Psoas muscle (tissue), 8 donors: Measurements from ENCODE around the gene ARMC6. TPM values are rescaled to one million over a fixed set of nuclear protein-coding genes. Genes with fewer than 3 reads are reported as not detected.

Source experiments
- ATAC-seq, 4 donors: fragments of 200-7000 bp; cut with Tn5 transposase; one replicate each; pipeline ENCODE4 v1.9.1; 2020; ENCODE audit warnings: moderate library complexity in 3 of 4, mild to moderate bottlenecking in 2 of 4
- DNase-seq, 2 donors: peaks; one replicate each; pipeline ENCODE4 v3.0.0-alpha.2; 2020
- H3K27ac ChIP-seq: fragments of 200-600 bp; one replicate; pipeline ENCODE4 v1.8.0; 2022
- H3K27me3 ChIP-seq, 3 donors: fragments of 200-600 bp in 1 of 3; one replicate each; pipeline versions ENCODE4 v1.6.1 to v1.8.0; 2013 to 2022; ENCODE audit warnings: low read length in 2 of 3, mild to moderate bottlenecking in 2 of 3, moderate library complexity in 1 of 3; ENCODE audit not compliant: insufficient read depth in 3 of 3
- H3K36me3 ChIP-seq, 2 donors: fragments of 200-600 bp in 1 of 2; one replicate each; pipeline versions ENCODE4 v1.6.1 to v1.8.0; 2013 to 2022; ENCODE audit warnings: low read depth in 1 of 2, mild to moderate bottlenecking in 1 of 2, moderate library complexity in 1 of 2; ENCODE audit not compliant: insufficient read depth in 1 of 2
- H3K4me1 ChIP-seq: fragments of 200-600 bp; one replicate; pipeline ENCODE4 v1.8.0; 2022
- H3K4me3 ChIP-seq: fragments of 200-600 bp; one replicate; pipeline ENCODE4 v1.8.0; 2022; ENCODE audit warnings: mild to moderate bottlenecking
- H3K9me3 ChIP-seq: fragments of 200-600 bp; one replicate; pipeline ENCODE4 v1.8.0; 2022
- CTCF ChIP-seq: fragments of 200-600 bp; IDR thresholded peaks from one replicate; pipeline ENCODE4 v1.8.0; 2022; ENCODE audit warnings: antibody characterized with exemption
- WGBS, 3 donors: extraction: QIAGEN DNeasy Blood & Tissue Kit; methylation state at CpG; one replicate each; pipeline versions ENCODE4 v1.1.6 to v1.1.7; 2013; 5-methylcytosine and 5-hydroxymethylcytosine counted together
- intact Hi-C, 2 donors: fragments of 100-400 bp; cut with DNase I; formaldehyde crosslinking; loops; one replicate each; pipeline versions ENCODE4 v1.11.0 to v1.14.2; 2022
- polyA plus RNA-seq, 3 donors: library from polyadenylated mRNA; stranded (reverse); fragments of 200-250 nt; gene quantifications; one replicate each; pipeline ENCODE4 v1.2.3, GENCODE V29; 2013
- total RNA-seq, 4 donors: library from RNA; stranded (reverse); fragmentation: NEBNext Ultra II Directional in 2 of 4; extraction: Animal tissue kit (Norgen Biotek cat#: 25700) in 2 of 4; gene quantifications; one replicate each; pipeline versions ENCODE4 v1.2.1 to v1.2.4, GENCODE V29; 2021 to 2023
- donor health status: healthy with polysubstance abuse.
- donor health status: DM: no; HTN: no; CAD: no; lungs with moderate emphysema.
- donor health status: Bipolar disorder and iron deficiency.
- donor health status: healthy.
- donor health status: DM: yes; HTN: yes; CAD: no.
- donor health status: DM: no; HTN: no; CAD: no.
- donor health status: DM: no; HTN: no; CAD: no.
- donor health status: DM: yes; HTN: yes; CAD: no.

ARMC6 gene
- total and polyA plus RNA-seq, 7 donors: 13.7 to 74.1 (median 22.6) TPM

GRCh38 chr19:19079571-19079970 lies 46.2 kb downstream of the ARMC6 start:
- Histone ChIP-seq H3K27me3 (no peaks in the 10 kb centered on the region), H3K4me1 (peaks cover 4% of the 10 kb centered on the region), H3K36me3 (peaks cover 0 to 28% of the 10 kb centered on the region in 2 donors), H3K9me3 (no peaks in the 10 kb centered on the region), H3K4me3 (no peak overlapping the region), H3K27ac (no peak overlapping the region)
- WGBS, 3 donors: 99 to 100% (median 100%) methylated on average over 1 of the region's 1 CpG
- no peak for TF ChIP-seq CTCF
- ATAC-seq (no peak), DNase-seq (no peak)
- intact Hi-C loops: no loop called here

DNA sequence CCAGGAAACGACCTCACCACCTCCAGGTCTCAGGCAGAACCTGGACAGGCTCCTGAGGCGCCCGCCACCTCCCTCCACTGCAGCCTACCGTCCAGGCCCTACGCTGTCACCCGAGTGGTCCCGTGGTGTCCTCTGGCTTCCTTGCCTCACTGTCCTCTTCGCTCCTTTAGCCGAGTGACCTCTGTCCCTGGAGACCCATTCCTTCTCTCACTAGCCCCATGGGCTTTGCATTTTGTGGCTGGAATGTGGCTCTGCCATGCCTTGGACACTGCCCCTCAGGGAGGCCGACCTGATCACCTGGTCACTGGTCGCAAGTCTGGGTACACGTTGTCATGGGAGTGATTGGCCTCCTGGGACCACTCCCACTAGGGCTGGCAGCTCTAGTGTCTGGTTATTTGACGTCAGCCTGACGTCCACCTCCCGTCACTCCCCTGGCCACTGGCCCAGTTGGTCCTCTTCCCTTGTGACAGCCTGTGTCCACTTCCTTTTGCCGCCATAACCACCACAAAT lies 48.3 kb downstream of the ARMC6 start:
- TF ChIP-seq CTCF: no peak
- ATAC-seq: peak; percentile 45 to 72 (median 58)

GRCh38 chr19:19083413-19084178 lies 50.2 kb downstream of the ARMC6 start:
- DNase-seq: peak; percentile 41 to 78
- H3K9me3 ChIP-seq: no peaks in the 10 kb centered on the region
- no peaks in the 10 kb centered on the region for H3K27me3 ChIP-seq
- peak; percentile 57 to 78 (median 70) for ATAC-seq
- H3K4me3 ChIP-seq: no peak overlapping the region
- peaks cover 4% of the 10 kb centered on the region for H3K4me1 ChIP-seq
- H3K36me3 ChIP-seq: peaks cover 0 to 11% of the 10 kb centered on the region in 2 donors
- no peak overlapping the region for H3K27ac ChIP-seq
- WGBS, 3 donors: 59 to 71% (median 65%) methylated on average over 10 of the region's 10 CpGs
- intact Hi-C loops: no loop called here
- TF ChIP-seq CTCF: no peak

More for the DNA sequence above, 48.3 kb downstream of the ARMC6 start:
- H3K4me1 ChIP-seq: peaks cover 4% of the 10 kb centered on the region
- H3K36me3 ChIP-seq: peaks cover 0 to 21% of the 10 kb centered on the region in 2 donors
- no peaks in the 10 kb centered on the region for H3K9me3 ChIP-seq
- H3K27me3 ChIP-seq: no peaks in the 10 kb centered on the region
- WGBS, 3 donors: 38 to 56% (median 42%) methylated on average over 16 of the region's 16 CpGs
- peak; percentile 57 to 69 for DNase-seq
- no peak overlapping the region for H3K4me3 ChIP-seq
- intact Hi-C loops: no loop called here
- H3K27ac ChIP-seq: peak overlapping the region; percentile 41

DNA sequence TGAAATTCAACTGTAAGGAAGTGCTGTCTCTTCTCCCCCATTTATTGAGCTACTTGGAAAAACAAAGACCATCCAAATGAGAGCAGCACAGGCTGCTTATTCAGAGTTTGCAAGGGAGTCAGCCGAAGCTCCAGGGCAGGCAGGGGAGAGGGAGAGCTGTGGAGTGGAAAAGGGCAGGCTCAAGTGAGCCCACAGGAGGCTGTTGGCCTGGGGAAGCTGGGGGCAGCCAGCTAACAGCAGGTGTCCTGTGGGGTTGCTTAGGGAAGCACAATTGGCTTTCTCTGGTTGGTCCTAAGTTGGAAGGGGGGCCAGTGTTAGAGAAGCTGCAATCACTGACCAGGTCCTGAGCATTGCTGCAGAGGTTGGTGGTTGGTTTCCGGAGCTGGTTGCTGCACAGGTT lies 54.3 kb downstream of the ARMC6 start:
- no peak for TF ChIP-seq CTCF
- Histone ChIP-seq H3K9me3 (no peaks in the 10 kb centered on the region), H3K4me3 (no peak overlapping the region), H3K4me1 (no peaks in the 10 kb centered on the region), H3K27me3 (no peaks in the 10 kb centered on the region), H3K27ac (no peak overlapping the region), H3K36me3 (peaks cover 0 to 7% of the 10 kb centered on the region in 2 donors)
- DNase-seq: no peak
- intact Hi-C loops: no loop called here
- ATAC-seq: no peak
- WGBS, 3 donors: 58 to 69% (median 62%) methylated on average over 2 of the region's 2 CpGs
